Upper lobe of left lung (tissue), 4 donors: Measurements from ENCODE around the gene GRIN2A.

Experiments
- POLR2A ChIP-seq, 4 donors: fragments of 450-650 bp; IDR thresholded peaks; one replicate each; pipeline ENCODE4 v1.5.1; 2016 to 2017; ENCODE audit warnings: antibody characterized with exemption in 4 of 4, mild to moderate bottlenecking in 2 of 4
- TF ChIP-seq, protein P1 (sequence below), 6 experiments: fragments of 450-650 bp in 4 of 6; fragments of 200-600 bp in 2 of 6; sonication (generic) in 2 of 6; IDR thresholded peaks; one replicate each; pipeline ENCODE4 v1.5.1; 2016 to 2019; ENCODE audit warnings: antibody characterized with exemption in 6 of 6

GRCh38 chr16:10077861-10078260 is 104.4 kb downstream of the GRIN2A start:
- TF ChIP-seq, protein P1, sequence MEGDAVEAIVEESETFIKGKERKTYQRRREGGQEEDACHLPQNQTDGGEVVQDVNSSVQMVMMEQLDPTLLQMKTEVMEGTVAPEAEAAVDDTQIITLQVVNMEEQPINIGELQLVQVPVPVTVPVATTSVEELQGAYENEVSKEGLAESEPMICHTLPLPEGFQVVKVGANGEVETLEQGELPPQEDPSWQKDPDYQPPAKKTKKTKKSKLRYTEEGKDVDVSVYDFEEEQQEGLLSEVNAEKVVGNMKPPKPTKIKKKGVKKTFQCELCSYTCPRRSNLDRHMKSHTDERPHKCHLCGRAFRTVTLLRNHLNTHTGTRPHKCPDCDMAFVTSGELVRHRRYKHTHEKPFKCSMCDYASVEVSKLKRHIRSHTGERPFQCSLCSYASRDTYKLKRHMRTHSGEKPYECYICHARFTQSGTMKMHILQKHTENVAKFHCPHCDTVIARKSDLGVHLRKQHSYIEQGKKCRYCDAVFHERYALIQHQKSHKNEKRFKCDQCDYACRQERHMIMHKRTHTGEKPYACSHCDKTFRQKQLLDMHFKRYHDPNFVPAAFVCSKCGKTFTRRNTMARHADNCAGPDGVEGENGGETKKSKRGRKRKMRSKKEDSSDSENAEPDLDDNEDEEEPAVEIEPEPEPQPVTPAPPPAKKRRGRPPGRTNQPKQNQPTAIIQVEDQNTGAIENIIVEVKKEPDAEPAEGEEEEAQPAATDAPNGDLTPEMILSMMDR (IDR thresholded peaks at IDR 0.05) = no peak
- TF ChIP-seq POLR2A (IDR thresholded peaks at IDR 0.05) = no peak
